ENCODE data around the gene TMEM109.

Gene TMEM109

DNA sequence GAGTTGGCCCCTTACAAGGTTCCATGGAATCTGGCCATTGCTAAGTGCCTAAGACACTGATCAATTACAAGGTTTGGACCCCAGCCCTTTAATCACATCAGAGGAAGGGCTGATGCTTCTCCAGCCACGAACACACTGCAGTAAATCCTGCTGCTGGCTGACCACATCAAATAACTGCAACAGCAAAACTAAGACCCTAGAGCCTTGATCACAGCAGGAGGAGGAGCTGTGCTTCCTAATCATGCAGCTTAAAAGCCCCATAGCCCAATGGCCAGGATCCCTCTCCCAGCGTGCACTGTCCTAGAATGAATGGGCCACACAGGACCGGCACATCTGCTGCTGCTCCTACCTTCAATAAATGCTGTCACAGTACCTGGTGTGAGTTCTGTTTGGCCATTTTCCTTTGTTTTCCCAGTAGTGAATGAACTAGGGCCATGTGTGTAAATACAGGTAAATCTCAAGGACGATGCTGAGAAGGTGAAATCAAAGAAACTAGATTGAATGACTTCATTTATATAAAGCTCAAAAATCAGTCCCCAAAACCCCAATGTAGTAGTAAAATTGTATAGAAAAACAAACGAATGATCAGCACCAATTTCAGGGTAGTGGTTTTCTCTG, 33.9 kb upstream of the TMEM109 start:
- H3K9ac ChIP-seq (ENCODE audit: insufficient read length, low read depth) = no peak overlapping the region
- DNase-seq (ENCODE audit: low read depth, low spot score) = no peak
- no peak overlapping the region for H3K4me3 ChIP-seq (ENCODE audit: insufficient read length, low read depth)
- H3K9me3 ChIP-seq (ENCODE audit: insufficient read depth, low read length) = no peaks in the 10 kb centered on the region
- peaks cover 47% of the 10 kb centered on the region for H3K36me3 ChIP-seq (ENCODE audit: insufficient read depth, insufficient read length, low read length)
- H3K27me3 ChIP-seq (ENCODE audit: insufficient read depth, insufficient read length) = no peaks in the 10 kb centered on the region
- no peaks in the 10 kb centered on the region for H3K4me1 ChIP-seq (ENCODE audit: insufficient read depth, insufficient read length)
- no peak for TF ChIP-seq ZNF274 (IDR thresholded peaks at IDR 0.05; ENCODE audit: low read depth, low read length)
- TF ChIP-seq YY1 (IDR thresholded peaks at IDR 0.05; ENCODE audit: insufficient read depth, insufficient read length) = no peak
- TF ChIP-seq SUZ12 (IDR thresholded peaks at IDR 0.05; ENCODE audit: extremely low read depth, insufficient read depth, insufficient read length) = no peak

DNA sequence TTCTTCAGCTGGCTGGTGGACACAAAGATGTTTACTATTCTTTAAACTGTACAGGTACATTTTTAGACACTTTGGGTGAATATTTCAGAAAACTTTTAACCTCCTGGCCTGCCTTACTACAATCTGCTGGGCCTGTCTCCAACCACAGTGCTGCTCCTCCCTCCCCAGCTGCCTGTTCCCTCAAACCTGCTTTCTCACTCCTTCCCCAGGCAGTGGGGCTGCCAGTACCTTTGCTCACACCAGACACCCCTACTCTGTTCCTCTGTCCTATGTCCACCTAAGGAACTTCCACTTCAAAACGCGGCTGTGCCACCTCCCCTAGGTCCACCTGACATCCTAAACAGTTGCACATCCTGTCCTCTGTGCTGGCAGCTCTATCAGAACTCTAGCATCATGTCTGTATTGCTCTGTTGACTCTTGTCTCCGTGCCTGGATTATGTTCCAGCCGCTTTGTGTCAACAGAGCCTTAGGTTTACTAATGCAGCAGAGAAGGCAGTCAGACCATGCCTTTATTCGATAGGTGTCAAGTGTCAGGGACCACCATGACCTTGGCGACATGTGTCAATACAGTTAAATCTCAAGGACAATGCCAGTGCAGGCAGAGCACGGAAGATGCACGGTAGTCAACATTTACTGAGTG, 33.2 kb upstream of the TMEM109 start:
- no peak for TF ChIP-seq YY1 (IDR thresholded peaks at IDR 0.05; ENCODE audit: insufficient read depth, insufficient read length)
- no peak for TF ChIP-seq SUZ12 (IDR thresholded peaks at IDR 0.05; ENCODE audit: extremely low read depth, insufficient read depth, insufficient read length)
- peaks cover 42% of the 10 kb centered on the region for H3K36me3 ChIP-seq (ENCODE audit: insufficient read depth, insufficient read length, low read length)
- no peaks in the 10 kb centered on the region for H3K27me3 ChIP-seq (ENCODE audit: insufficient read depth, insufficient read length)
- H3K9ac ChIP-seq (ENCODE audit: insufficient read length, low read depth) = no peak overlapping the region
- no peak overlapping the region for H3K4me3 ChIP-seq (ENCODE audit: insufficient read length, low read depth)
- no peak for DNase-seq (ENCODE audit: low read depth, low spot score)
- no peaks in the 10 kb centered on the region for H3K9me3 ChIP-seq (ENCODE audit: insufficient read depth, low read length)
- H3K4me1 ChIP-seq (ENCODE audit: insufficient read depth, insufficient read length) = no peaks in the 10 kb centered on the region

DNA sequence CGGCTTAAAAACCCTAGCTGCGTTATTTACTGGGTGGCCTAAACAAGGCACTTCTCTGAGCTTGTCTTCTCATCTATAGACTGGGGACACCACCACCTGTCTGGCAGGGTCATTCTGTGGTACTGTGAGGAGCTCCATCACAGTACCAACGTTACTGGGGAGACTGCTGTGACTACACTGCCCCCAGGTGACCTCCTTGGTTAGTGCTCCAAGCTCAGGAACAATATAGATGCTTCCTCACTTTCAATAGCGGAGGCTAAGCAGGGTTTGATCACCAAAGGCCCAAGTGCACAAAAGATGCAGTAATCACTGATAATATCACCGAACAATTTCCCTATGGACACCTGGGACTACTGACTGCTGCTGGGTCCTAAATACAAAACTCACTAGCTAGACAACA, 26.4 kb upstream of the TMEM109 start:
- no peak for TF ChIP-seq ZNF274 (IDR thresholded peaks at IDR 0.05; ENCODE audit: low read depth, low read length)
- no peak for TF ChIP-seq YY1 (IDR thresholded peaks at IDR 0.05; ENCODE audit: insufficient read depth, insufficient read length)
- TF ChIP-seq SUZ12 (IDR thresholded peaks at IDR 0.05; ENCODE audit: extremely low read depth, insufficient read depth, insufficient read length) = no peak
- H3K4me3 ChIP-seq (ENCODE audit: insufficient read length, low read depth) = no peak overlapping the region
- H3K36me3 ChIP-seq (ENCODE audit: insufficient read depth, insufficient read length, low read length) = peaks cover 50% of the 10 kb centered on the region
- no peaks in the 10 kb centered on the region for H3K4me1 ChIP-seq (ENCODE audit: insufficient read depth, insufficient read length)
- H3K27me3 ChIP-seq (ENCODE audit: insufficient read depth, insufficient read length) = no peaks in the 10 kb centered on the region
- H3K9me3 ChIP-seq (ENCODE audit: insufficient read depth, low read length) = no peaks in the 10 kb centered on the region
- no peak overlapping the region for H3K9ac ChIP-seq (ENCODE audit: insufficient read length, low read depth)
- peak; percentile 52 for DNase-seq (ENCODE audit: low read depth, low spot score)

DNA sequence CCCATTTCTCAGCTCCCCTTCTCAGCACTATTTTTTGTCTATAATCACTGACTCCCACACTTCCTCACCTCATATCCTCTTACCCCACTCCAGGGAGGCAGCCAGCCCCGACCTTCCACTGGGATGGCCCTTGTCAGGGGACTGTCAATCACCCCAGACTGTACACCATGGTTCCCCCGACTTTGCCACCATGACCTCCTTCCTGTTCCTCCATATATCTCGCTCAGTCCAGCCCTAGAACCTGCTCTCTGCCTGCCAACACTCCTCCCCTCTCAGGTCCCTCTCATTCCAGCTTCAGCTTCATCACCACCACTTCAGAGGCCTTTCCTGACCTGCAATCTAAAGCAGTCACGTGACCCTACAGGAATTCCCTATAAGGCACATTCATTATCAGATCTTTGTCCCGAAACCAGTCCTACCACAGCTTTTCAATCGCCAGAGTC, 24.1 kb upstream of the TMEM109 start:
- H3K9me3 ChIP-seq (ENCODE audit: insufficient read depth, low read length) = no peaks in the 10 kb centered on the region
- TF ChIP-seq SUZ12 (IDR thresholded peaks at IDR 0.05; ENCODE audit: extremely low read depth, insufficient read depth, insufficient read length) (no peak), ZNF274 (IDR thresholded peaks at IDR 0.05; ENCODE audit: low read depth, low read length) (no peak), YY1 (IDR thresholded peaks at IDR 0.05; ENCODE audit: insufficient read depth, insufficient read length) (no peak)
- H3K27me3 ChIP-seq (ENCODE audit: insufficient read depth, insufficient read length) = no peaks in the 10 kb centered on the region
- H3K4me1 ChIP-seq (ENCODE audit: insufficient read depth, insufficient read length) = no peaks in the 10 kb centered on the region
- H3K9ac ChIP-seq (ENCODE audit: insufficient read length, low read depth) = no peak overlapping the region
- H3K36me3 ChIP-seq (ENCODE audit: insufficient read depth, insufficient read length, low read length) = peaks cover 72% of the 10 kb centered on the region
- H3K4me3 ChIP-seq (ENCODE audit: insufficient read length, low read depth) = no peak overlapping the region
- no peak for DNase-seq (ENCODE audit: low read depth, low spot score)

DNA sequence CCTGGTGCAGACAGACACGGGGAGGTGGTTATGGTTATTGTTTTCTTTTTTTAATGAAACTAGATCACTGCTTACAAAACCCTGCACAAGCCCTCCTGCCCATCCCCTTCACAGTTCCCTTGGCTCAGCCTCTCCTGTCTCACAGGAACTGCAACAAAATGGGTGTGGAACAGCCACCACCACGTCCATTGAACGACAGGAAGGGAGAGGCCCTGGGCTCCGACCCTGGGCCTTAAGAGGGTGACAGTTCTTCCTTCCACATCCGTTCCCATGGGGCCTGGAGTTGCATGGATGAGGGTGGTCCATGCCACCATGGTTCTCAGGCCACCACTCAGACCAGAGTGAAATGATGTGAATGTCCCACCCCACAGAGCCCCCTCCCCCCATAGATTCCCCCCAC, 23.3 kb upstream of the TMEM109 start:
- Histone ChIP-seq H3K9me3 (ENCODE audit: insufficient read depth, low read length) (no peaks in the 10 kb centered on the region), H3K4me3 (ENCODE audit: insufficient read length, low read depth) (no peak overlapping the region), H3K27me3 (ENCODE audit: insufficient read depth, insufficient read length) (no peaks in the 10 kb centered on the region), H3K9ac (ENCODE audit: insufficient read length, low read depth) (no peak overlapping the region), H3K4me1 (ENCODE audit: insufficient read depth, insufficient read length) (no peaks in the 10 kb centered on the region), H3K36me3 (ENCODE audit: insufficient read depth, insufficient read length, low read length) (peaks cover 80% of the 10 kb centered on the region)
- TF ChIP-seq SUZ12 (IDR thresholded peaks at IDR 0.05; ENCODE audit: extremely low read depth, insufficient read depth, insufficient read length) (no peak), YY1 (IDR thresholded peaks at IDR 0.05; ENCODE audit: insufficient read depth, insufficient read length) (no peak), ZNF274 (IDR thresholded peaks at IDR 0.05; ENCODE audit: low read depth, low read length) (no peak)
- no peak for DNase-seq (ENCODE audit: low read depth, low spot score)

DNA sequence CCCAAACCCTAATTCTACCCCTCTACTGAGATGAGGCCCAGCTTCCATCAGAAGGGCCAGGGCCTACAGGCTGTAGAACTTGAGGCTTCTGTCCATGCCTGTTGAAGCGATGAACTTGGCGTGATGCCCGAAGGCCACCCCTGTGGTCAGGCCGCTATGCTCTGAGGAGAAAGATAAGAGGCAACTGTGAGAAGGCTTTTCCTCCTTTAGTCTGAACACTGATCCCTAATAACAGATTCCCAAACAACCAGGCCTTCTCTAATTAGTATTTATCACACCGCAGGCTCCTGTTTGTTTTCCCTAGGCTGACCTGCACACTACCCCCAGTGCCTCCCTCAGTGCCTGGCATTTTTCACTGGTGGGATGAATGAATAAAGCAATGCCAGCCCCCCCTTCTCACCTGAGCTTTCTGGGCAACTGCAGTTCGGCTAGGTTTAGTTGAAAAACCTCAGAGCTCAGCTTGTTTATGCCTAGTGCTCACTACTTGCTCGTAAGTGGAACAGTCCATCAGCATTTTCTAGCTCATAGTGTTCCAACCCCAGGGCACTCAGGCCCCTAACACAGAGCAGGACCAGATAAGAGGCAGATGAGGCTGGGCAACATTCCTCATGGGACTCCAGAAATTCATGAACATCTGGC, 22.7 kb upstream of the TMEM109 start:
- Histone ChIP-seq H3K4me1 (ENCODE audit: insufficient read depth, insufficient read length) (no peaks in the 10 kb centered on the region), H3K27me3 (ENCODE audit: insufficient read depth, insufficient read length) (no peaks in the 10 kb centered on the region), H3K9me3 (ENCODE audit: insufficient read depth, low read length) (no peaks in the 10 kb centered on the region), H3K36me3 (ENCODE audit: insufficient read depth, insufficient read length, low read length) (peaks cover 86% of the 10 kb centered on the region), H3K4me3 (ENCODE audit: insufficient read length, low read depth) (no peak overlapping the region), H3K9ac (ENCODE audit: insufficient read length, low read depth) (no peak overlapping the region)
- TF ChIP-seq YY1 (IDR thresholded peaks at IDR 0.05; ENCODE audit: insufficient read depth, insufficient read length) = no peak
- TF ChIP-seq SUZ12 (IDR thresholded peaks at IDR 0.05; ENCODE audit: extremely low read depth, insufficient read depth, insufficient read length) = no peak
- no peak for TF ChIP-seq ZNF274 (IDR thresholded peaks at IDR 0.05; ENCODE audit: low read depth, low read length)
- DNase-seq (ENCODE audit: low read depth, low spot score) = no peak

DNA sequence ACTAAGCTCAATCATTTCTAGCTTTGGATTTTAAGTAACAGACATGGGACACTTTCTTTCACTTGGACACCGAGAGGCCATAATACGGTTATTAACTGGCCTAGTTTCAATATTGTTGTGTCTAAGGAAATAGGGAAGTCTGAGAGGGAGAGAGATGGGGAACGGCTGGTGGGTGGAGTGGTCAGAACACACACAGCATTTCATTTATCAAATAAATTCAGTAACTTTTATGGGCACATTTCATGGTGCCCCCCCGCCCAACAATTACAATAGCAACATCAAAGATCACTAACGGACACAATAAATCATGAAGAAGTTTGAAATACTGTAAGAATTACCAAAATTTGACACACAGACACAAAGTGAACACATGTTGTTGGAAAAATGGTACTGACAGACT, 18.3 kb upstream of the TMEM109 start:
- no peaks in the 10 kb centered on the region for H3K9me3 ChIP-seq (ENCODE audit: insufficient read depth, low read length)
- no peak overlapping the region for H3K9ac ChIP-seq (ENCODE audit: insufficient read length, low read depth)
- H3K4me1 ChIP-seq (ENCODE audit: insufficient read depth, insufficient read length) = no peaks in the 10 kb centered on the region
- no peak overlapping the region for H3K4me3 ChIP-seq (ENCODE audit: insufficient read length, low read depth)
- no peak for DNase-seq (ENCODE audit: low read depth, low spot score)
- TF ChIP-seq SUZ12 (IDR thresholded peaks at IDR 0.05; ENCODE audit: extremely low read depth, insufficient read depth, insufficient read length) = no peak
- TF ChIP-seq ZNF274 (IDR thresholded peaks at IDR 0.05; ENCODE audit: low read depth, low read length) = no peak
- TF ChIP-seq YY1 (IDR thresholded peaks at IDR 0.05; ENCODE audit: insufficient read depth, insufficient read length) = no peak
- no peaks in the 10 kb centered on the region for H3K27me3 ChIP-seq (ENCODE audit: insufficient read depth, insufficient read length)
- H3K36me3 ChIP-seq (ENCODE audit: insufficient read depth, insufficient read length, low read length) = peaks cover 97% of the 10 kb centered on the region
